ENCODE results near the gene PTPRT.

DNA sequence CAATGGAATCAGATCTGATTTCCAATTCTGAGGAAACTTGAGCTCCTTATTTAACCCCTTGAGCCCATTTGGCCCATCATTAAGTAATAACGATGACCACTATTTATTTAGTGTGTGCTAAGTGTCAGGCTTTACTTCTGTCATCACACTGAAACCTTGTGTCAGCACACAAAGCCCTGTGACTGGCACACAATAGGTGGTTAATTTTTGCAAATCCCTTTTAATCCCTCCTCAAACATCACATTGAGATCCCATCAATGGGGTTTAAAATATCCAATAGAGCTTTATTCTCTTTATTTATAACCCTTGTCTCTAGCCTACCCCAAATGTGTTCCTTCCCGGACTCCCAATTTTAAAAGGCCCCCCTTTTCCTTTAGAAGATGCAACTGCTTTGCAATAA lies 914.7 kb downstream of the PTPRT start:
- TF ChIP-seq, protein P1, sequence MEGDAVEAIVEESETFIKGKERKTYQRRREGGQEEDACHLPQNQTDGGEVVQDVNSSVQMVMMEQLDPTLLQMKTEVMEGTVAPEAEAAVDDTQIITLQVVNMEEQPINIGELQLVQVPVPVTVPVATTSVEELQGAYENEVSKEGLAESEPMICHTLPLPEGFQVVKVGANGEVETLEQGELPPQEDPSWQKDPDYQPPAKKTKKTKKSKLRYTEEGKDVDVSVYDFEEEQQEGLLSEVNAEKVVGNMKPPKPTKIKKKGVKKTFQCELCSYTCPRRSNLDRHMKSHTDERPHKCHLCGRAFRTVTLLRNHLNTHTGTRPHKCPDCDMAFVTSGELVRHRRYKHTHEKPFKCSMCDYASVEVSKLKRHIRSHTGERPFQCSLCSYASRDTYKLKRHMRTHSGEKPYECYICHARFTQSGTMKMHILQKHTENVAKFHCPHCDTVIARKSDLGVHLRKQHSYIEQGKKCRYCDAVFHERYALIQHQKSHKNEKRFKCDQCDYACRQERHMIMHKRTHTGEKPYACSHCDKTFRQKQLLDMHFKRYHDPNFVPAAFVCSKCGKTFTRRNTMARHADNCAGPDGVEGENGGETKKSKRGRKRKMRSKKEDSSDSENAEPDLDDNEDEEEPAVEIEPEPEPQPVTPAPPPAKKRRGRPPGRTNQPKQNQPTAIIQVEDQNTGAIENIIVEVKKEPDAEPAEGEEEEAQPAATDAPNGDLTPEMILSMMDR (IDR thresholded peaks at IDR 0.05): no peak
- no peak for TF ChIP-seq POLR2A (IDR thresholded peaks at IDR 0.05)

Measured in Peyer's patch (tissue), 4 donors.